OCI-LY3 (cell line): ENCODE results near the gene TCERG1L.

Source experiments
- EZH2phosphoT487 ChIP-seq: fragments of 200-600 bp; shearing (Covaris generic); IDR thresholded peaks from 2 replicates; pipeline ENCODE4 v1.6.1; 2018; ENCODE audit warnings: antibody characterized with exemption, mixed run types, low read depth
- TF ChIP-seq, protein P1 (sequence below): fragments of 200-600, 300-600 bp; sonication (generic); IDR thresholded peaks from 2 replicates; pipeline ENCODE4 v1.5.1; 2014; ENCODE audit warnings: antibody characterized with exemption, low read length, low read depth

DNA sequence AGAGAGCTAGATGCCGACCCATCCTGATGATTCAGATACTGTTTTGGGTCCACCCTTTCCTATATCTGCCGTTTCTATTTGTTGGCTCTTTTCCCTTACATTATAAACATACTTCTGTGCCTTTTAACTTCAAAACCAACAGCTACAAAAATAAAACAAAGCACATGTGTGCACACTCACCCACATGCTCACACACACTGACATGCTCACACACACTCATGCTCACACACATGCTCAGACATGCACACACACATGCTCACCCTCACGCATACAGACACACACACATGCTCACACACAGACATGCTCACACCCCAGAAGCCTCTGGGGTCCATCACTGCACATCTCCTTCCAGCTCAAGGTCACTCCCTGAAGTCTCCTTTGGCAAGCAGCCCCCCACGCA is 88.1 kb downstream of the TCERG1L start:
- TF ChIP-seq, protein P1, sequence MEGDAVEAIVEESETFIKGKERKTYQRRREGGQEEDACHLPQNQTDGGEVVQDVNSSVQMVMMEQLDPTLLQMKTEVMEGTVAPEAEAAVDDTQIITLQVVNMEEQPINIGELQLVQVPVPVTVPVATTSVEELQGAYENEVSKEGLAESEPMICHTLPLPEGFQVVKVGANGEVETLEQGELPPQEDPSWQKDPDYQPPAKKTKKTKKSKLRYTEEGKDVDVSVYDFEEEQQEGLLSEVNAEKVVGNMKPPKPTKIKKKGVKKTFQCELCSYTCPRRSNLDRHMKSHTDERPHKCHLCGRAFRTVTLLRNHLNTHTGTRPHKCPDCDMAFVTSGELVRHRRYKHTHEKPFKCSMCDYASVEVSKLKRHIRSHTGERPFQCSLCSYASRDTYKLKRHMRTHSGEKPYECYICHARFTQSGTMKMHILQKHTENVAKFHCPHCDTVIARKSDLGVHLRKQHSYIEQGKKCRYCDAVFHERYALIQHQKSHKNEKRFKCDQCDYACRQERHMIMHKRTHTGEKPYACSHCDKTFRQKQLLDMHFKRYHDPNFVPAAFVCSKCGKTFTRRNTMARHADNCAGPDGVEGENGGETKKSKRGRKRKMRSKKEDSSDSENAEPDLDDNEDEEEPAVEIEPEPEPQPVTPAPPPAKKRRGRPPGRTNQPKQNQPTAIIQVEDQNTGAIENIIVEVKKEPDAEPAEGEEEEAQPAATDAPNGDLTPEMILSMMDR, result no peak
- TF ChIP-seq EZH2phosphoT487, result no peak
